Stimulated activated naive CD8-positive, alpha-beta T cell treated with anti-CD3 and anti-CD28 coated beads, Interleukin-15, amount 100 ng/mL, for 72 hours (primary cell): ENCODE results near the gene CYB561.
A peak's percentile ranks its signal among the peaks of the same experiment; 100 is the strongest.

Experiments
- ATAC-seq: fragments of 150-1000 bp; cut with Tn5 transposase; 2 replicates; pipeline ENCODE4 v1.10.0; 2021; ENCODE audit warnings: mild to moderate bottlenecking, moderate library complexity
- DNase-seq, 2 donors: peaks; one replicate each; pipeline ENCODE4 v3.0.0; 2021 to 2022
- H3K27ac Mint-ChIP-seq, 2 donors: one replicate each; pipeline ENCODE4 v1.8.0; 2022; ENCODE audit warnings: mild to moderate bottlenecking in 2 of 2, mixed read lengths in 2 of 2, moderate library complexity in 2 of 2
- H3K27me3 Mint-ChIP-seq: one replicate; pipeline ENCODE4 v1.8.0; 2022; ENCODE audit warnings: mixed read lengths
- H3K4me1 Mint-ChIP-seq: one replicate; pipeline ENCODE4 v1.8.0; 2022; ENCODE audit warnings: mild to moderate bottlenecking, mixed read lengths
- H3K4me3 Mint-ChIP-seq, 2 donors: one replicate each; pipeline ENCODE4 v1.8.0; 2022; ENCODE audit warnings: mild to moderate bottlenecking in 2 of 2, mixed read lengths in 2 of 2, moderate library complexity in 1 of 2
- H3K9me3 Mint-ChIP-seq, 2 donors: one replicate each; pipeline ENCODE4 v1.8.0; 2022; ENCODE audit warnings: mixed read lengths in 2 of 2

The CYB561 gene

GRCh38 chr17:63419949-63420867 is 25.9 kb downstream of the CYB561 start:
- no peaks in the 10 kb centered on the region for H3K27me3 Mint-ChIP-seq
- peaks cover 13% of the 10 kb centered on the region for H3K4me1 Mint-ChIP-seq
- H3K9me3 Mint-ChIP-seq, result no peaks in the 10 kb centered on the region
- DNase-seq, result peak in 1 of 2 donors; percentile 50
- peak overlapping the region; percentile 36 for H3K4me3 Mint-ChIP-seq
- peak; percentile 87 for ATAC-seq
- peak overlapping the region; percentile 56 to 57 for H3K27ac Mint-ChIP-seq

GRCh38 chr17:63419398-63419797 is 26.7 kb downstream of the CYB561 start:
- Mint-ChIP-seq H3K4me1 (peaks cover 13% of the 10 kb centered on the region), H3K9me3 (no peaks in the 10 kb centered on the region), H3K27me3 (no peaks in the 10 kb centered on the region), H3K4me3 (no peak overlapping the region), H3K27ac (no peak overlapping the region)
- DNase-seq (no peak), ATAC-seq (no peak)

GRCh38 chr17:63418540-63418939 is 27.6 kb downstream of the CYB561 start:
- H3K9me3 Mint-ChIP-seq, result no peaks in the 10 kb centered on the region
- DNase-seq, result no peak
- ATAC-seq, result no peak
- no peaks in the 10 kb centered on the region for H3K27me3 Mint-ChIP-seq
- peaks cover 13% of the 10 kb centered on the region for H3K4me1 Mint-ChIP-seq
- H3K27ac Mint-ChIP-seq, result no peak overlapping the region
- no peak overlapping the region for H3K4me3 Mint-ChIP-seq

- H3K9me3 Mint-ChIP-seq, result no peaks in the 10 kb centered on the region
- H3K27me3 Mint-ChIP-seq, result no peaks in the 10 kb centered on the region
- H3K27ac Mint-ChIP-seq, result no peak overlapping the region
- DNase-seq (no peak), ATAC-seq (no peak)
- H3K4me1 Mint-ChIP-seq, result no peaks in the 10 kb centered on the region
- H3K4me3 Mint-ChIP-seq, result no peak overlapping the region
These were observed 31.9 kb downstream of the CYB561 start for GRCh38 chr17:63414222-63414621.

GRCh38 chr17:63413128-63413527 is 33.0 kb downstream of the CYB561 start:
- Mint-ChIP-seq H3K27me3 (no peaks in the 10 kb centered on the region), H3K27ac (peak overlapping the region in 1 of 2 donors; percentile 84), H3K4me1 (no peaks in the 10 kb centered on the region), H3K4me3 (no peak overlapping the region), H3K9me3 (no peaks in the 10 kb centered on the region)
- no peak for DNase-seq
- ATAC-seq, result no peak

GRCh38 chr17:63412234-63412633 is 33.9 kb downstream of the CYB561 start:
- no peak for DNase-seq
- H3K4me3 Mint-ChIP-seq, result no peak overlapping the region
- H3K4me1 Mint-ChIP-seq, result no peaks in the 10 kb centered on the region
- no peaks in the 10 kb centered on the region for H3K27me3 Mint-ChIP-seq
- no peak for ATAC-seq
- H3K27ac Mint-ChIP-seq, result no peak overlapping the region
- H3K9me3 Mint-ChIP-seq, result no peaks in the 10 kb centered on the region

GRCh38 chr17:63407741-63408330 is 38.3 kb downstream of the CYB561 start:
- H3K4me1 Mint-ChIP-seq, result no peaks in the 10 kb centered on the region
- H3K27ac Mint-ChIP-seq, result peak overlapping the region in 1 of 2 donors; percentile 1
- no peak for DNase-seq
- ATAC-seq, result no peak
- no peak overlapping the region for H3K4me3 Mint-ChIP-seq
- no peaks in the 10 kb centered on the region for H3K9me3 Mint-ChIP-seq
- H3K27me3 Mint-ChIP-seq, result no peaks in the 10 kb centered on the region

- Mint-ChIP-seq H3K4me3 (no peak overlapping the region), H3K27ac (no peak overlapping the region), H3K4me1 (no peaks in the 10 kb centered on the region), H3K27me3 (no peaks in the 10 kb centered on the region), H3K9me3 (no peaks in the 10 kb centered on the region)
- ATAC-seq, result peak; percentile 92
- peak; percentile 67 to 72 for DNase-seq
These were observed 39.3 kb downstream of the CYB561 start for GRCh38 chr17:63406689-63407330.

GRCh38 chr17:63405741-63406261 is 40.3 kb downstream of the CYB561 start:
- no peak for DNase-seq
- H3K9me3 Mint-ChIP-seq, result no peaks in the 10 kb centered on the region
- ATAC-seq, result peak; percentile 54
- no peaks in the 10 kb centered on the region for H3K4me1 Mint-ChIP-seq
- H3K27ac Mint-ChIP-seq, result no peak overlapping the region
- H3K27me3 Mint-ChIP-seq, result no peaks in the 10 kb centered on the region
- no peak overlapping the region for H3K4me3 Mint-ChIP-seq

GRCh38 chr17:63405020-63405419 is 41.1 kb downstream of the CYB561 start:
- Mint-ChIP-seq H3K9me3 (no peaks in the 10 kb centered on the region), H3K4me3 (no peak overlapping the region), H3K27me3 (no peaks in the 10 kb centered on the region), H3K27ac (no peak overlapping the region), H3K4me1 (no peaks in the 10 kb centered on the region)
- ATAC-seq (no peak), DNase-seq (no peak)

- DNase-seq, result no peak
- no peak overlapping the region for H3K27ac Mint-ChIP-seq
These were observed 43.5 kb downstream of the CYB561 start for GRCh38 chr17:63402431-63403212.

GRCh38 chr17:63399856-63400255 is 46.2 kb downstream of the CYB561 start:
- Mint-ChIP-seq H3K4me3 (no peak overlapping the region), H3K27me3 (no peaks in the 10 kb centered on the region), H3K9me3 (no peaks in the 10 kb centered on the region), H3K4me1 (no peaks in the 10 kb centered on the region), H3K27ac (peak overlapping the region in 1 of 2 donors; percentile 1)
- DNase-seq (no peak), ATAC-seq (no peak)

More at GRCh38 chr17:63402431-63403212, 43.5 kb downstream of the CYB561 start:
- H3K4me1 Mint-ChIP-seq, result no peaks in the 10 kb centered on the region
- H3K4me3 Mint-ChIP-seq, result no peak overlapping the region
- no peak for ATAC-seq
- H3K27me3 Mint-ChIP-seq, result no peaks in the 10 kb centered on the region
- H3K9me3 Mint-ChIP-seq, result no peaks in the 10 kb centered on the region

GRCh38 chr17:63399316-63399715 is 46.8 kb downstream of the CYB561 start:
- DNase-seq (no peak), ATAC-seq (no peak)
- H3K4me3 Mint-ChIP-seq, result no peak overlapping the region
- H3K9me3 Mint-ChIP-seq, result no peaks in the 10 kb centered on the region
- no peak overlapping the region for H3K27ac Mint-ChIP-seq
- H3K27me3 Mint-ChIP-seq, result no peaks in the 10 kb centered on the region
- H3K4me1 Mint-ChIP-seq, result no peaks in the 10 kb centered on the region

GRCh38 chr17:63398680-63399079 is 47.4 kb downstream of the CYB561 start:
- no peak overlapping the region for H3K27ac Mint-ChIP-seq
- H3K9me3 Mint-ChIP-seq, result no peaks in the 10 kb centered on the region
- H3K4me1 Mint-ChIP-seq, result no peaks in the 10 kb centered on the region
- no peak overlapping the region for H3K4me3 Mint-ChIP-seq
- DNase-seq, result no peak
- no peak for ATAC-seq
- H3K27me3 Mint-ChIP-seq, result no peaks in the 10 kb centered on the region
